GM12873 (cell line): ENCODE results near the gene PDF.

Experiments
- CTCF ChIP-seq: IDR thresholded peaks from 2 replicates; pipeline ENCODE4 v1.5.1; 2012; ENCODE audit warnings: low read depth, mild to moderate bottlenecking, moderate library complexity, low read length, control low read depth; ENCODE audit not compliant: insufficient read depth; ENCODE audit errors: missing control alignments

The PDF gene

GRCh38 chr16:69367980-69368379, 37.6 kb upstream of the PDF start:
- TF ChIP-seq CTCF = no peak

DNA sequence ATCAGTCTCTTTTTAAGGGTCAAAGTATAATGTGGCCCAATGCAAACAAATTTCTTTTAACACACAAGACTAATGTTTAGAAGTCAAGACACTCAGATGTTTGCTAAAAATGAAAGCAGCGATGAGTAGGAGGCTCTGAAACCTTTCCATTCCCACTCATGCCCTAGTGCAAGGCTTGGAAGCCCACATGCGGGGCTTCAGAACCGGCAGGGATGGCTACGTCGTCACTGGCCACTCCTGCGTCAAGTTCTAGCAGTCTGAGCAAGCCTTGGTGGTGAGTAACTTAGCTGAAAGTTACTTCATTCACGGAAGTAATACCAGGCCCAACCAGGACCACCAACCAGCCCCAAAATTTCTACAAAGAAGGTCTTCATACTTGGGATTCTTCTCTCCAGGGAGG, 36.0 kb upstream of the PDF start:
- no peak for TF ChIP-seq CTCF

GRCh38 chr16:69365901-69366300, 35.5 kb upstream of the PDF start:
- no peak for TF ChIP-seq CTCF

DNA sequence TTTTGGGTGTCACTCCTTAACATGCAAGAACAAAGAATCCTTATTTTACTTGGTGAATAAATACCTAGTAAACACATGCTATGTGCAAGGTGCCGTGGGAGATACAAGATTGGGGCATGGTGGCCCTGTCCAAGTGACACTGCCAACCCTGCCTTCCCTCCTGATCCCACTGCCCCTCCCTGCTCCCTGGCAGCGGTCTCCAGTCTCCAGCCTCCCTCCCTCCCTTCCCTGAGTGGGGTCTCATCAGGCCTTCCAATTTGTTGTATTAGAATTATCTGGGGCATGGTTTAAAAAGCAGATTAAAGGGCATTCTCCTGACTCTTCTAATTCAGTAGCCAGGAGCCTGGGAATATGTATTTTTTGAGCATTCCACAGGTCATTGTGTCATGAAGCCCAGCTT, 33.7 kb upstream of the PDF start:
- no peak for TF ChIP-seq CTCF

- no peak for TF ChIP-seq CTCF
Measured at GRCh38 chr16:69363281-69363717, 32.9 kb upstream of the PDF start.

DNA sequence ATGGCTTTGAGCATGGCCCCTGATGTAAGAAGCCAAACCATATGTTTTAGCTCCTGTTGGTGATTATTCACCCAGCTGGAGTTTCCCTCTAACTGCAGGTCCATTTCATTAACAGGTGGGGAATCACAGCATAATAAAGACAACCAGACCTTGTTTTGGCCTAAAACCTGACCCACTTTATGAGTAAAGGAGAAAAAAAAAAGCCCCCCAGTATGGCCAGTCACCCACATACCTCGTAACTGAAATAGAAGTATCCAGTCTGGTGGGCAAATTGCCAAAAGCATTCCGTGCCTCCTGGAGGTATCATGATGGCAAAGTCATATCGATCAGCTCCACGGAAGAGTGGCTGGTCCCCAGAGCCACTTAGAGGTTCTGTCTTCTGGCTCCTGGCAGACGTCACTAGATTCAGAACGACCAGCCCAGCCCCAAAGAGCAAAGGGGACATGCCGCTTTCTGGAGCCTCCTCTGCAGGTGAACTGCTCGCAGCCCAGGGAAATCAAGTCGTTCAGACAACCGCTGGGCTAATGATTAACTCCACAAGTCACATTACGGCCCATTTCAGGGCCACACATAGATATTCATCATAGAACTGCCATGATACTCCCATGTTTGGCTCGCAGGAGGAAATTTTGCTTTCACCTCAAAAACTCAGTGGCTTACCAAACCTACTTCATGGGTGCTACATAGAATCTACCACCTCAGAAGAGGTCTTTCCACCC, 21.1 kb upstream of the PDF start, which contains the start of gene TMED6:
Gene TMED6, minus strand, starts transcription at position 478 of the 719 bp plus-strand sequence. Its CDS starts 33 bp downstream, at position 445.
- no peak for TF ChIP-seq CTCF

- TF ChIP-seq CTCF = no peak
Measured at GRCh38 chr16:69350536-69351133, 20.2 kb upstream of the PDF start.
